AG04450 (cell line): ENCODE results near the gene TFCP2L1. TPM values are rescaled to one million over a fixed set of nuclear protein-coding genes. Genes with fewer than 3 reads are reported as not detected.

Experiments used
- CTCF ChIA-PET: fragments of 300-600, 350-600 bp; formaldehyde crosslinking; extraction: SDS; loops from one replicate; lab custom pipeline; 2022; ENCODE audit warnings: antibody characterized with exemption, inconsistent platforms; lab: Charles Lee
- POLR2A ChIA-PET: fragments of 350-600 bp; formaldehyde crosslinking; extraction: SDS; loops from one replicate; lab custom pipeline; 2021; ENCODE audit warnings: antibody characterized with exemption, inconsistent platforms; lab: Yijun Ruan, JAX
- DNase-seq: peaks from one replicate; pipeline ENCODE4 v3.0.0-alpha.2; 2011; ENCODE audit warnings: low read depth, low spot score
- H3K27ac ChIP-seq: one replicate; pipeline ENCODE4 v1.5.1; 2012; ENCODE audit warnings: low read depth, low read length, control low read depth
- H3K27me3 ChIP-seq: one replicate; pipeline ENCODE4 v1.6.0; 2012; ENCODE audit warnings: low read length; ENCODE audit not compliant: control insufficient read depth, insufficient read depth
- H3K4me3 ChIP-seq: 2 replicates; pipeline ENCODE4 v1.5.1; 2011; ENCODE audit warnings: mild to moderate bottlenecking, low read depth, low read length, control low read depth
- H3K9me3 ChIP-seq: 2 replicates; pipeline ENCODE4 v1.5.1; 2012; ENCODE audit warnings: low read length; ENCODE audit not compliant: control insufficient read depth, insufficient read depth
- CTCF ChIP-seq: IDR thresholded peaks from 2 replicates; pipeline ENCODE4 v1.5.1; 2011; ENCODE audit warnings: low read depth, low read length, control low read depth, inconsistent platforms
- polyA plus RNA-seq: library from polyadenylated mRNA; depleted of rRNA; stranded (reverse); fragments of >200 nt; gene quantifications from 2 replicates; pipeline ENCODE4 v1.2.3, GENCODE V29; 2011

The TFCP2L1 gene
- polyA plus RNA-seq, 1 experiment, result not detected

DNA sequence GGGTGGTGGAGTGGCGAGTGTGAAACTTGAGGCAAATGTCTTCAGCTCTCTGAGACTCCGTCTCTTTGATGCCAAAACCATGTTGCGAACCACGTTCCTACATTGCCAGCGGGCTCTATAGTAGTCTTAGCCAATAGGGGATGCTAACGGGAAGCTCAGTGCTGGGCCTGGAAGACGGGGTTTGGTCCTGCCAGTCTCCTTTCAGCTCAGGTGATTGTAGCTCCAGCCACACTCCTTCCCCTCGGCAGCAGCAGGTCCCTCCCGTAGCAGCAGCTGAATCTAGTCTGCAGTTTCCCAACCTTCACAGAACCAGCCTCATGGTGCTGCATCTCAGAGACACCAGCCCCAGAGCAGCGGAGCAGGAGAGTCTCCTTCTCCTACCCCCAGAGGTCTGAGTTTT lies 109.7 kb downstream of the TFCP2L1 start:
- no peak overlapping the region for H3K4me3 ChIP-seq
- no peak for DNase-seq
- ChIA-PET POLR2A (no interaction called here), CTCF (no interaction called here)
- H3K9me3 ChIP-seq, result peaks cover 1% of the 10 kb centered on the region; the same call in 1 of the 2 replicates
- no peak for TF ChIP-seq CTCF
- H3K27me3 ChIP-seq, result peaks cover 13% of the 10 kb centered on the region
- no peak overlapping the region for H3K27ac ChIP-seq

GRCh38 chr2:121173806-121174205 lies 111.2 kb downstream of the TFCP2L1 start:
- POLR2A ChIA-PET, result no interaction called here
- Histone ChIP-seq H3K4me3 (no peak overlapping the region), H3K27me3 (peaks cover 13% of the 10 kb centered on the region), H3K9me3 (peaks cover 3% of the 10 kb centered on the region; the same call in 1 of the 2 replicates), H3K27ac (no peak overlapping the region)
- CTCF ChIA-PET, result no interaction called here
- no peak for TF ChIP-seq CTCF
- no peak for DNase-seq

- H3K27me3 ChIP-seq, result peaks cover 13% of the 10 kb centered on the region
- POLR2A ChIA-PET, result no interaction called here
- CTCF ChIA-PET, result no interaction called here
- no peak overlapping the region for H3K27ac ChIP-seq
- no peak for TF ChIP-seq CTCF
- peaks cover 3% of the 10 kb centered on the region; the same call in 1 of the 2 replicates for H3K9me3 ChIP-seq
- no peak overlapping the region for H3K4me3 ChIP-seq
- DNase-seq, result no peak
Observed at GRCh38 chr2:121173112-121173511, 111.9 kb downstream of the TFCP2L1 start.

DNA sequence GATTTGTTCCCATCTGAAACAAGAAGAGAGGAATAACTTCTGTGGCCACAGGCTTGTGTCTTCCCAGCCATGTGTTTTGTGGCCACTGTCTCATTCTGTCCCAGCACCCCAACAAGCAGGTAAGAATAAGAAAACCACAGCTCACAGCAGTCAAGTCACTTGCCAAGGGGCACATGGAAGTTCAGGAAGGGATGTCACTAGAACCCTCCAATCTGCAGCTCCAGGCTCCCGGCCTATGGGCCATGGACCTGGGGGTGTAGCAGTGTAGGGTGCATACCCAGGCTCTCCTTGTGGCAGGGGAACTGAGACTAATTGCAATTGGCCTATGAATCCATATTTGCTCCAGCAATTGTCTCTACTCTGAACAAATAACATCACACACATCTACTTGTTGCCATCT lies 112.5 kb downstream of the TFCP2L1 start:
- Histone ChIP-seq H3K4me3 (no peak overlapping the region), H3K9me3 (peaks cover 3% of the 10 kb centered on the region; the same call in 1 of the 2 replicates), H3K27ac (no peak overlapping the region), H3K27me3 (peaks cover 16% of the 10 kb centered on the region)
- ChIA-PET CTCF (no interaction called here), POLR2A (no interaction called here)
- no peak for TF ChIP-seq CTCF
- no peak for DNase-seq

DNA sequence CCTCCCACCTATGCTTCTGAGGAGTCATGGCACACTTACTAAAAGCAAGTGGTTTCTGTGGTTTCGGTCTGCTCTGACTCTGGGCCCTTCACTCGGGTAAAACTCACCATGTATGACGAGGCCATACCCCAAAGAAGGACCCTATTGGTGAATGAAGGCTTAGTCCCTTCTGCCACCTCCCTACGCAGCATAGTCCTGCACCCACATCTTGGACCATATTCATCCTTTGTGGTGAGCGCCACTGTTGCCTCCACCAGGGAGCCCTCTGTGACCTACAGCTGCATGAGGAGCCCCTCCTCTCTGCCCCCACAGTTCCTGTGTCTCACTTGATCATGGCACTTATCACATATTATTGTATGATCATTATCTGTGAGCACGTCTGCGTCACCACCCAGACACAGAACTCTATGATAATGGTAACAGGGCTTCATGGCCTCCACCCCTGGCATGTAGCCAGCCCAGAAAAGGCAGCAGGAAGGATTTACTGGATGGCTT lies 113.3 kb downstream of the TFCP2L1 start:
- no peak overlapping the region for H3K4me3 ChIP-seq
- H3K27ac ChIP-seq, result no peak overlapping the region
- DNase-seq, result no peak
- CTCF ChIA-PET, result no interaction called here
- POLR2A ChIA-PET, result no interaction called here
- H3K27me3 ChIP-seq, result peaks cover 19% of the 10 kb centered on the region
- H3K9me3 ChIP-seq, result peaks cover 3% of the 10 kb centered on the region; the same call in 1 of the 2 replicates
- no peak for TF ChIP-seq CTCF
